ENCODE results near the gene NLGN1. TPM values are rescaled to one million over a fixed set of nuclear protein-coding genes. Genes with fewer than 3 reads are reported as not detected.

The NLGN1 gene
- total and polyA plus RNA-seq, 5 donors from 2014 or later, result not detected

DNA sequence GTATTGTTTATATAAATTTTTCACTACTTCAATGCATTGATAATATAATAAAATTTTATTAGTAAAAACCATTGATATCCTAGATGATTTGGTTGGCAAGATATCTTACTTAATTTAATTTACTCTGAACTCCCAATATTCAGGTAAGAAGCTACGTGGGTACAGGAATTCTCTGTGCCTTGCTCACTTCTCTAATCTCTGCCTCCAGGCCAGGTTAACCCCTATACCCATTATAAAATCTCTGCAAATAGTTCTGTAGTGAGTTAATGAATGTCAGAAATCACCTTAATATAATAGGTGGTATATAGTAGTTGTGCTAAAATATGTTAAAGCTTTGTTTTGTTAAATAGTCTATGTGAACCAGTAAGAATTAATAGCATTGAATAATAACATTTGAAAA, 465.2 kb downstream of the NLGN1 start:
- Mint-ChIP-seq H3K9me3 (peaks cover 0 to 10% (median 1%) of the 10 kb centered on the region in 7 donors), H3K27me3 (no peaks in the 10 kb centered on the region), H3K36me3 (no peaks in the 10 kb centered on the region), H3K4me3 (no peak overlapping the region), H3K27ac (no peak overlapping the region), H3K4me1 (no peaks in the 10 kb centered on the region)
- H3K27ac ChIP-seq (ENCODE audit: insufficient read depth, low read length, poor library complexity, severe bottlenecking), result no peak overlapping the region
- no peaks in the 10 kb centered on the region for H3K9me3 ChIP-seq (ENCODE audit: control insufficient read depth in 2 of 2, low read length in 2 of 2)
- H3K4me3 ChIP-seq (ENCODE audit: low read depth, low read length), result no peak overlapping the region
- DNase-seq (no peak), ATAC-seq (ENCODE audit: low read depth in 2 of 2) (no peak)
- H3K36me3 ChIP-seq (ENCODE audit: control insufficient read depth, insufficient read depth, low read length), result no peaks in the 10 kb centered on the region
- H3K4me1 ChIP-seq (ENCODE audit: control insufficient read depth, insufficient read depth, low read length, poor library complexity, severe bottlenecking), result no peaks in the 10 kb centered on the region
- no peaks in the 10 kb centered on the region for H3K27me3 ChIP-seq (ENCODE audit: control insufficient read depth, insufficient read depth, low read length)

DNA sequence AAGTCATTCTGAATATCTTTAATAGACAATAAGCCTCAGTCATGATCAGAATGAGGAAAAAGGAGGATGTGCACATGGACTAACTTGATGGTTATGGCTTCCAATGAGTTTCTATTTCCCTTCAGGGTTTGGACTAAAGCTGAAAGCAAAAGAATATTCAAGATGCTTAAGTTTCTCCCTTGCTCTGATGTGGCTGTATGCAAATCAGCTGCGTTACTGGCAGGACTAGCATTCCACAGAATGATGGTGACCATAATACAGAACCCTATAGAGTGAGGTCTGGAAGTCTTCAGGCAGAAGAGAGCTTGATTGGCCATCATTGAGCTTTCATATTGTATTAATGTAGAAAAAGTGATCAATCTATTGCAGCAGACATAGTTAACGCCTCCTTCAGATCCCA, 466.0 kb downstream of the NLGN1 start:
- Mint-ChIP-seq H3K27me3 (no peaks in the 10 kb centered on the region), H3K36me3 (no peaks in the 10 kb centered on the region), H3K4me1 (no peaks in the 10 kb centered on the region), H3K9me3 (peaks cover 0 to 10% (median 1%) of the 10 kb centered on the region in 7 donors), H3K4me3 (no peak overlapping the region), H3K27ac (no peak overlapping the region)
- Histone ChIP-seq H3K4me3 (ENCODE audit: low read depth, low read length) (no peak overlapping the region), H3K27ac (ENCODE audit: insufficient read depth, low read length, poor library complexity, severe bottlenecking) (no peak overlapping the region), H3K36me3 (ENCODE audit: control insufficient read depth, insufficient read depth, low read length) (no peaks in the 10 kb centered on the region), H3K4me1 (ENCODE audit: control insufficient read depth, insufficient read depth, low read length, poor library complexity, severe bottlenecking) (no peaks in the 10 kb centered on the region), H3K27me3 (ENCODE audit: control insufficient read depth, insufficient read depth, low read length) (no peaks in the 10 kb centered on the region), H3K9me3 (ENCODE audit: control insufficient read depth in 2 of 2, low read length in 2 of 2) (no peaks in the 10 kb centered on the region)
- DNase-seq, result no peak
- no peak for ATAC-seq (ENCODE audit: low read depth in 2 of 2)

DNA sequence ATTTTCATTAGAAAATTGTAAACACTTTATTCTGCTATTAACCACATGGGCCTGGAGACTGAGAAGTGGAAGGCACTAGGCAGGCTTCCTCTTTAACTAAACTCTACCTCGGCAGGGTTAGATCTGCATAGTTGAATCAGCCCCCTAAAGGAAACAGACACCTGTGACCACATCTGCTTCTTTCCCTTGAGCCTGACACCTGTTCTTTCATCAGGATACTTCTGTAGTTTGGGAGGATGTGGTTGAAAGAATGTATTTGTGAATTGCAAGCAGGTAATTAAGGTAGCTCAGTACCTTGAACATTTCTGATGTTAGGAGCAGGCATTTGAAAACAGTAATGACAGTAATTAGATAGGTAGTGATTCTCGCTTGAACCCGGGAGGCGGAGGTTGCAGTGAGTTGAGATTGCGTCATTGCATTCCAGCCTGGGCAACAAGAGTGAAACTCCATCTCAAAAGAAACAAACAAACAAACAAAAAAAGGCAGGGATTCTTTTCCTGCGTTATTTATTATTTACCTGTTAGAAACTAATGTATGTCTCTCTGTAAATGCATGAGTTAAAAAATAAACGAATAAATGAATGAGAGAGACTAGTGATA, 468.5 kb downstream of the NLGN1 start:
- no peaks in the 10 kb centered on the region for H3K4me1 ChIP-seq (ENCODE audit: control insufficient read depth, insufficient read depth, low read length, poor library complexity, severe bottlenecking)
- no peak for ATAC-seq (ENCODE audit: low read depth in 2 of 2)
- no peak overlapping the region for H3K27ac ChIP-seq (ENCODE audit: insufficient read depth, low read length, poor library complexity, severe bottlenecking)
- DNase-seq, result no peak
- H3K27me3 Mint-ChIP-seq, result no peaks in the 10 kb centered on the region
- H3K36me3 Mint-ChIP-seq, result no peaks in the 10 kb centered on the region
- H3K27ac Mint-ChIP-seq, result no peak overlapping the region
- no peaks in the 10 kb centered on the region for H3K36me3 ChIP-seq (ENCODE audit: control insufficient read depth, insufficient read depth, low read length)
- no peaks in the 10 kb centered on the region for H3K27me3 ChIP-seq (ENCODE audit: control insufficient read depth, insufficient read depth, low read length)
- H3K4me3 ChIP-seq (ENCODE audit: low read depth, low read length), result no peak overlapping the region
- H3K9me3 Mint-ChIP-seq, result peaks cover 0 to 4% (median 1%) of the 10 kb centered on the region in 7 donors
- no peak overlapping the region for H3K4me3 Mint-ChIP-seq
- peaks cover 0 to under 1% of the 10 kb centered on the region in 2 experiments for H3K9me3 ChIP-seq (ENCODE audit: control insufficient read depth in 2 of 2, low read length in 2 of 2)
- H3K4me1 Mint-ChIP-seq, result no peaks in the 10 kb centered on the region

DNA sequence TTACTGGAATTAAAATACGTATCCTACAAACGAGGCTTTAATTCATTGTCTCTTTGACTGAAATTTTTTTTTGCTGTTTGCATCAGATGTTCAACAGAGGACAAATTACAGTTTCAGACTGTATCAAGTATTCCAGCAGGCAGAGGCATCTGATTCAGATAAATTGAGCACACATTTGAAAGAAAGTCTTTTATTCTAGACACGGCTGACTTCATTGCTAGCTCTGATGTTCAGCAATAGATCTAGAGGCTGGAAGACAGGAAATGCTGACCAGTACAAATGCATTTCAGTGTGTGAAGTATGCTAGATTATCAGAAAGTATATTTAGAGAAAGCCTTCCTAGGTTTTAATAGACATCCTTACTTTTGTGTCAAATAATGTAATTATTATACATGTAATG, 472.2 kb downstream of the NLGN1 start:
- H3K4me1 ChIP-seq (ENCODE audit: control insufficient read depth, insufficient read depth, low read length, poor library complexity, severe bottlenecking), result no peaks in the 10 kb centered on the region
- no peak overlapping the region for H3K27ac ChIP-seq (ENCODE audit: insufficient read depth, low read length, poor library complexity, severe bottlenecking)
- ATAC-seq (ENCODE audit: low read depth in 2 of 2), result no peak

DNA sequence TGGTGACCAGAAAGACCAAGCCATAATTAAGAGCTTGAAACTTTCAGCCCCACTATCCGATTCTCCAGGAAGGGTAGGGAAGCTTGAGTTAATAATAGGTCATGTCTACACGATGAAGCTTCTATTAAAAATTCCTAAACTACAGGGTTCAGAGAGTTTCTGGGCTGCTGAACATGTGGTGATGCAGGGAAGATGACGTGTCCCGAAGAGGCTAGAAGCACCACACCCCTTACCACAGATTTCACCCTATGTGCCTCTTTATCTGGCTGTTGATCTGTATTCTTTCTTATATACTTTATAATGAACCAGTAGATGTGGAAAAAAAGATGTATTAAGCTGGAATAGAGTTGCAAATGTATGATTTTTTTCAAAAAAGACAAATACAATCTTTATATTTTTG, 473.4 kb downstream of the NLGN1 start:
- Histone ChIP-seq H3K36me3 (ENCODE audit: control insufficient read depth, insufficient read depth, low read length) (no peaks in the 10 kb centered on the region), H3K9me3 (ENCODE audit: control insufficient read depth in 2 of 2, low read length in 2 of 2) (peaks cover 0 to 2% of the 10 kb centered on the region in 2 experiments), H3K4me1 (ENCODE audit: control insufficient read depth, insufficient read depth, low read length, poor library complexity, severe bottlenecking) (no peaks in the 10 kb centered on the region), H3K4me3 (ENCODE audit: low read depth, low read length) (no peak overlapping the region), H3K27me3 (ENCODE audit: control insufficient read depth, insufficient read depth, low read length) (no peaks in the 10 kb centered on the region), H3K27ac (ENCODE audit: insufficient read depth, low read length, poor library complexity, severe bottlenecking) (no peak overlapping the region)
- H3K4me1 Mint-ChIP-seq, result no peaks in the 10 kb centered on the region
- no peaks in the 10 kb centered on the region for H3K27me3 Mint-ChIP-seq
- no peak overlapping the region for H3K4me3 Mint-ChIP-seq
- H3K9me3 Mint-ChIP-seq, result peaks cover 0 to 8% (median 1%) of the 10 kb centered on the region in 7 donors
- no peak for ATAC-seq (ENCODE audit: low read depth in 2 of 2)
- no peaks in the 10 kb centered on the region for H3K36me3 Mint-ChIP-seq
- no peak overlapping the region for H3K27ac Mint-ChIP-seq
- DNase-seq, result no peak

More for the DNA sequence above, 472.2 kb downstream of the NLGN1 start:
- Mint-ChIP-seq H3K9me3 (peaks cover 0 to 7% (median 1%) of the 10 kb centered on the region in 7 donors), H3K4me1 (no peaks in the 10 kb centered on the region), H3K4me3 (no peak overlapping the region), H3K27me3 (no peaks in the 10 kb centered on the region), H3K27ac (no peak overlapping the region), H3K36me3 (no peaks in the 10 kb centered on the region)
- H3K9me3 ChIP-seq (ENCODE audit: control insufficient read depth in 2 of 2, low read length in 2 of 2), result peaks cover 0 to 2% of the 10 kb centered on the region in 2 experiments
- DNase-seq, result no peak
- H3K4me3 ChIP-seq (ENCODE audit: low read depth, low read length), result no peak overlapping the region
- H3K27me3 ChIP-seq (ENCODE audit: control insufficient read depth, insufficient read depth, low read length), result no peaks in the 10 kb centered on the region
- H3K36me3 ChIP-seq (ENCODE audit: control insufficient read depth, insufficient read depth, low read length), result no peaks in the 10 kb centered on the region

DNA sequence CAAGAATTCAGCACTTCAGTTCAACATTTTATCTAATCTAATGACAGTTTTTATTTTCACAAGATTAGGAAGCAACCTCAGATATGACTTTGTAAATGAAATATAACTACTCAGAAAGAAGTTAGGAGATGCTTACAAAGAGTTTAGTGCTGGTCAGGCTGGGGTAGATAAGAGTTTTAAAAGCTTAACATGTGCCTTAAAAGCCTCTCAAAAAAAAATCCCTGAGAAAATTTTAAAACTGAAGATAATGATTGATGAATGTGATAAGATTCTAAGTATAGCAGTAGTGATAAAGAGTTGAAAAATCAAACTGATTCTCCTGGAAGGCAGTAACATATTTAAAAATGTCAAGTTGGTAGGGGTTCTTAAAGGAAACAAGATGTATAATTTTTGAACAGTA, 478.2 kb downstream of the NLGN1 start:
- Mint-ChIP-seq H3K36me3 (no peaks in the 10 kb centered on the region), H3K27me3 (no peaks in the 10 kb centered on the region), H3K4me3 (no peak overlapping the region), H3K9me3 (peaks cover 0 to 11% (median 0%) of the 10 kb centered on the region in 7 donors), H3K4me1 (no peaks in the 10 kb centered on the region), H3K27ac (no peak overlapping the region)
- H3K4me3 ChIP-seq (ENCODE audit: low read depth, low read length), result no peak overlapping the region
- H3K9me3 ChIP-seq (ENCODE audit: control insufficient read depth in 2 of 2, low read length in 2 of 2), result peaks cover 0 to 2% of the 10 kb centered on the region in 2 experiments
- no peak overlapping the region for H3K27ac ChIP-seq (ENCODE audit: insufficient read depth, low read length, poor library complexity, severe bottlenecking)
- H3K36me3 ChIP-seq (ENCODE audit: control insufficient read depth, insufficient read depth, low read length), result no peaks in the 10 kb centered on the region
- ATAC-seq (ENCODE audit: low read depth in 2 of 2), result no peak
- no peaks in the 10 kb centered on the region for H3K4me1 ChIP-seq (ENCODE audit: control insufficient read depth, insufficient read depth, low read length, poor library complexity, severe bottlenecking)
- H3K27me3 ChIP-seq (ENCODE audit: control insufficient read depth, insufficient read depth, low read length), result no peaks in the 10 kb centered on the region
- no peak for DNase-seq

DNA sequence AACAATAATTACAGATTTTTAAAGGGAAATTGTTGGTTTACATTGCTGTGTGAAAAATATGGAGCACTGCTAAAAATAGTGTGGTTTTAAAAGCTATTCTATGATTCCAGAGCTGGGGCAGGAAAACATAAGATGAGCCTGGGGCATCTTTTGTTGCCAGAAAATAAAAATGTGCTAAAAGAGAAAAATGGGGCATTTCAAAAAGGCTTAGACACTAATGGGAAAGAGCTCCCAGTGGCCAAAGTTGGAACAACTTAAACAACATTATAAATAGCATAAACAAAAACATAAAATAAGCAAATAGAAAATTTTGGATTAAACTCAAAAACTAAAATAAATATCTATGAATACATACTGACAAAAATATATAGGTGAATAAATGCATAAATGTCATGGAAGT, 478.9 kb downstream of the NLGN1 start:
- no peaks in the 10 kb centered on the region for H3K4me1 ChIP-seq (ENCODE audit: control insufficient read depth, insufficient read depth, low read length, poor library complexity, severe bottlenecking)
- H3K9me3 ChIP-seq (ENCODE audit: control insufficient read depth in 2 of 2, low read length in 2 of 2), result no peaks in the 10 kb centered on the region
- DNase-seq, result no peak
- ATAC-seq (ENCODE audit: low read depth in 2 of 2), result no peak
- no peak overlapping the region for H3K4me3 Mint-ChIP-seq
- no peak overlapping the region for H3K27ac ChIP-seq (ENCODE audit: insufficient read depth, low read length, poor library complexity, severe bottlenecking)
- H3K36me3 ChIP-seq (ENCODE audit: control insufficient read depth, insufficient read depth, low read length), result no peaks in the 10 kb centered on the region
- H3K27ac Mint-ChIP-seq, result no peak overlapping the region
- no peaks in the 10 kb centered on the region for H3K27me3 Mint-ChIP-seq
- H3K4me3 ChIP-seq (ENCODE audit: low read depth, low read length), result no peak overlapping the region
- H3K9me3 Mint-ChIP-seq, result peaks cover 0 to 11% (median 0%) of the 10 kb centered on the region in 7 donors
- no peaks in the 10 kb centered on the region for H3K4me1 Mint-ChIP-seq
- no peaks in the 10 kb centered on the region for H3K27me3 ChIP-seq (ENCODE audit: control insufficient read depth, insufficient read depth, low read length)
- no peaks in the 10 kb centered on the region for H3K36me3 Mint-ChIP-seq

DNA sequence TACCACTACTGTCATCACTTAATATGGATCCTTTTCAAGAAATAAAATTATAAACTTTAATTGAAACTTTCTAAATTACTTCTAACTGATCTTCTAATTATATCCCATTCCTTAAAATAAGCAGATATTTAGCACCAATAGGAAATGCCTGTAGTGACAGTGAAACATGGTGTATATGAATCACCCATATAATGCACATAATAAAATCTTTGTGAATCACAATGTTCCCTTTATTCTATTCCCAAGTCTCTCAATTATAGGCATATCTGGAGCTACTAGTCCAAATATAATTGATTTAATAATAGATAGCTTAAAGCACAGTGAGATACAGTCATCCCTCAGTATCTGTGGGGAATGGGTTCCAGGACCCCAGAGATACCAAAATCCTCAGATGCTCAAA, 490.3 kb downstream of the NLGN1 start:
- Mint-ChIP-seq H3K9me3 (peaks cover 0 to 7% (median 2%) of the 10 kb centered on the region in 7 donors), H3K4me3 (no peak overlapping the region), H3K4me1 (no peaks in the 10 kb centered on the region), H3K27ac (no peak overlapping the region), H3K36me3 (no peaks in the 10 kb centered on the region), H3K27me3 (no peaks in the 10 kb centered on the region)
- DNase-seq (no peak), ATAC-seq (ENCODE audit: low read depth in 2 of 2) (no peak)
- Histone ChIP-seq H3K27me3 (ENCODE audit: control insufficient read depth, insufficient read depth, low read length) (no peaks in the 10 kb centered on the region), H3K9me3 (ENCODE audit: control insufficient read depth in 2 of 2, low read length in 2 of 2) (no peaks in the 10 kb centered on the region), H3K36me3 (ENCODE audit: control insufficient read depth, insufficient read depth, low read length) (no peaks in the 10 kb centered on the region), H3K27ac (ENCODE audit: insufficient read depth, low read length, poor library complexity, severe bottlenecking) (no peak overlapping the region), H3K4me1 (ENCODE audit: control insufficient read depth, insufficient read depth, low read length, poor library complexity, severe bottlenecking) (no peaks in the 10 kb centered on the region), H3K4me3 (ENCODE audit: low read depth, low read length) (no peak overlapping the region)

Measured in CD4-positive, CD25-positive, alpha-beta regulatory T cell (primary cell).